GM21381 (cell line): ENCODE measurements around the gene HOXB7.

Experiments used
- ATAC-seq: cut with Tn5 transposase; IDR thresholded peaks from one replicate; pipeline ENCODE4 v1.9.1; 2021; ENCODE audit warnings: mild to moderate bottlenecking, moderate library complexity; ENCODE audit not compliant: unreplicated experiment

The HOXB7 gene

GRCh38 chr17:48596735-48597527, 13.9 kb downstream of the HOXB7 start:
- ATAC-seq: no peak

- no peak for ATAC-seq
Measured at GRCh38 chr17:48596000-48596734, 14.7 kb downstream of the HOXB7 start.

GRCh38 chr17:48595278-48595999, 15.4 kb downstream of the HOXB7 start:
- ATAC-seq: no peak

- ATAC-seq: no peak
Measured at GRCh38 chr17:48594538-48595277, 16.1 kb downstream of the HOXB7 start.

GRCh38 chr17:48593840-48594537, 16.8 kb downstream of the HOXB7 start:
- no peak for ATAC-seq

- ATAC-seq: no peak
Measured at GRCh38 chr17:48593126-48593829, 17.5 kb downstream of the HOXB7 start, which contains the start of gene HOXB5. Gene HOXB5 (minus strand): TSS chr17:48593779. CDS start chr17:48593682, 97 bp downstream.

GRCh38 chr17:48592577-48592976, 18.2 kb downstream of the HOXB7 start:
- ATAC-seq: no peak

- no peak for ATAC-seq
Measured at GRCh38 chr17:48592057-48592514, 18.7 kb downstream of the HOXB7 start.

- no peak for ATAC-seq
Measured at GRCh38 chr17:48591255-48592056, 19.4 kb downstream of the HOXB7 start.

- no peak for ATAC-seq
Measured at GRCh38 chr17:48590607-48591161, 20.1 kb downstream of the HOXB7 start.

- no peak for ATAC-seq
Measured at GRCh38 chr17:48589831-48590606, 20.8 kb downstream of the HOXB7 start, which contains the start of gene HOXB3. Gene HOXB3 (minus strand): TSS chr17:48590241. CDS start chr17:48552474, 37,767 bp downstream.

GRCh38 chr17:48589060-48589830, 21.6 kb downstream of the HOXB7 start:
- no peak for ATAC-seq

- ATAC-seq: no peak
Measured at GRCh38 chr17:48588528-48588927, 22.3 kb downstream of the HOXB7 start.

GRCh38 chr17:48588074-48588415, 22.8 kb downstream of the HOXB7 start:
- ATAC-seq: no peak

GRCh38 chr17:48587276-48588073, 23.3 kb downstream of the HOXB7 start:
- no peak for ATAC-seq
